MM.1S (cell line): Measurements from ENCODE around the gene DCAF15.

Source experiments
- EZH2 ChIP-seq: fragments of 300-600 bp; sonication (generic); optimal IDR thresholded peaks from 2 replicates; pipeline ENCODE3; 2017; ENCODE audit warnings: low read depth, mild to moderate bottlenecking, antibody characterized with exemption, low read length, mixed read lengths
- EZH2phosphoT487 ChIP-seq: fragments of 300-600 bp; sonication (generic); IDR thresholded peaks from 2 replicates; pipeline ENCODE4 v1.6.1; 2018; ENCODE audit warnings: antibody characterized with exemption, low read length
- TF ChIP-seq, protein P1 (sequence below): fragments of 300-600 bp; sonication (generic); IDR thresholded peaks from 2 replicates; pipeline ENCODE4 v1.5.1; 2016; ENCODE audit warnings: antibody characterized with exemption, low read length, mixed read lengths

DNA sequence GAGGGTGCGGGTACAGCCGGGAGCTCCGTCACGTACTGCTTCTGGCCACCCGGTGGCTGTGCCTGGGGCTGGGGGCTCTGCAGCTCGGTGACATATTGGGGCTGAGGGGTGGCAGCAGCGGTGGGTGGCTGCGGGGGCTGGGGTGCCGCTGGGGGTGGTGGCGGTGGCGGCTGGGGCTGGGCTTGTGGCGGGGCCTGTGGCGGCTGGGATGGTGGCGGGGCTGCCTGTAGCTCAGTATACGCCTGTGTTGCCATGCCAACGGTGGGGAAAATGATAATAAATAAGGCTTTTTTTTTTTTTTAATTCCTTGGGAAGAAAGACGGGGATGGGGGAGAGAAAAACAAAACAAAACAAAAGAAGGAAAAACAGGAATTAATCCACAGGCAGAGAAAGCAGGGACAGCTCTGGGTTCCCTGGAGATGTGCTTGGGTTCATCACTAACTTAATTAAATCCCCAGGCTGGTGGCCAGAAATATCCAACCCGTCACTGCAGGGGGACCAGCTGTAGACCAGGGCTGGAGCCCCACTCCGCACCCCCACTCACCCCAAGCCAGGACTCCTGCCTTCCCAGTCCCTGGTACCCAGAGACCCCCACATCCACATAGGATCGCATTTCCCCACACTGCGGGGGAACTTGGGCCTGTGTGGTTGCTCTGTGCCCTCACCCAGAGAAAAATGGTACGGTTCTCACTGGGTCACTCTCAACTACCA, 41.4 kb downstream of the DCAF15 start:
- TF ChIP-seq, protein P1, sequence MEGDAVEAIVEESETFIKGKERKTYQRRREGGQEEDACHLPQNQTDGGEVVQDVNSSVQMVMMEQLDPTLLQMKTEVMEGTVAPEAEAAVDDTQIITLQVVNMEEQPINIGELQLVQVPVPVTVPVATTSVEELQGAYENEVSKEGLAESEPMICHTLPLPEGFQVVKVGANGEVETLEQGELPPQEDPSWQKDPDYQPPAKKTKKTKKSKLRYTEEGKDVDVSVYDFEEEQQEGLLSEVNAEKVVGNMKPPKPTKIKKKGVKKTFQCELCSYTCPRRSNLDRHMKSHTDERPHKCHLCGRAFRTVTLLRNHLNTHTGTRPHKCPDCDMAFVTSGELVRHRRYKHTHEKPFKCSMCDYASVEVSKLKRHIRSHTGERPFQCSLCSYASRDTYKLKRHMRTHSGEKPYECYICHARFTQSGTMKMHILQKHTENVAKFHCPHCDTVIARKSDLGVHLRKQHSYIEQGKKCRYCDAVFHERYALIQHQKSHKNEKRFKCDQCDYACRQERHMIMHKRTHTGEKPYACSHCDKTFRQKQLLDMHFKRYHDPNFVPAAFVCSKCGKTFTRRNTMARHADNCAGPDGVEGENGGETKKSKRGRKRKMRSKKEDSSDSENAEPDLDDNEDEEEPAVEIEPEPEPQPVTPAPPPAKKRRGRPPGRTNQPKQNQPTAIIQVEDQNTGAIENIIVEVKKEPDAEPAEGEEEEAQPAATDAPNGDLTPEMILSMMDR, result no peak
- TF ChIP-seq EZH2 (no peak), EZH2phosphoT487 (no peak)
